ENCODE measurements around the gene TEAD1. TPM values are rescaled to one million over a fixed set of nuclear protein-coding genes. Genes with fewer than 3 reads are reported as not detected.

TEAD1 gene
- total RNA-seq, 4 donors from 2014 or later = 46.4 to 214 (median 61.2) TPM

DNA sequence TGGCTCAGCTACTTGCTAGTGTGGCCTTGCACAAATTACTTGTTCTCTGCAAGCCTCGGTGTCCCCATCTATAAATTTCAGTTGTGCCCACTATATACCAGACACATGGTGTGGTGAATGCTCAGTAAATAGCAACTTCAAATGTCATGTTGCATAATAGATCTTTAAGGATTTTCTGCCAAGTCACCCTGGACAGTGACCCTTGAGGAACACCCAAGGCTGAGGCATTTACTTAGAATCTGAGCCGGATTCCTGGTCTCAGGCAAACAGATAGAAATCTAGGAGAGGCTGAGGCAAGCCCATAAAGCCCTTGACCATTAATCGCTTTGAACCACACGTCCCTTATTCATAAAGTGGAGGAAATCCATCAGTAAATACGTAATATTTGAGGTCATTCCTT lies 9.7 kb downstream of the TEAD1 start:
- Histone ChIP-seq H3K36me3 (no peaks in the 10 kb centered on the region), H3K9me3 (no peaks in the 10 kb centered on the region), H3K27me3 (no peaks in the 10 kb centered on the region), H3K27ac (peak overlapping the region; percentile 65 to 78 (median 75)), H3K4me1 (peaks cover 37 to 86% (median 53%) of the 10 kb centered on the region in 4 donors), H3K4me3 (no peak overlapping the region)
- TF ChIP-seq POLR2A (IDR thresholded peaks at IDR 0.05) = no peak
- TF ChIP-seq EP300 (IDR thresholded peaks at IDR 0.05; ENCODE audit: low read depth) = no peak
- no peak for TF ChIP-seq POLR2AphosphoS5 (IDR thresholded peaks at IDR 0.05)
- TF ChIP-seq, protein P1, sequence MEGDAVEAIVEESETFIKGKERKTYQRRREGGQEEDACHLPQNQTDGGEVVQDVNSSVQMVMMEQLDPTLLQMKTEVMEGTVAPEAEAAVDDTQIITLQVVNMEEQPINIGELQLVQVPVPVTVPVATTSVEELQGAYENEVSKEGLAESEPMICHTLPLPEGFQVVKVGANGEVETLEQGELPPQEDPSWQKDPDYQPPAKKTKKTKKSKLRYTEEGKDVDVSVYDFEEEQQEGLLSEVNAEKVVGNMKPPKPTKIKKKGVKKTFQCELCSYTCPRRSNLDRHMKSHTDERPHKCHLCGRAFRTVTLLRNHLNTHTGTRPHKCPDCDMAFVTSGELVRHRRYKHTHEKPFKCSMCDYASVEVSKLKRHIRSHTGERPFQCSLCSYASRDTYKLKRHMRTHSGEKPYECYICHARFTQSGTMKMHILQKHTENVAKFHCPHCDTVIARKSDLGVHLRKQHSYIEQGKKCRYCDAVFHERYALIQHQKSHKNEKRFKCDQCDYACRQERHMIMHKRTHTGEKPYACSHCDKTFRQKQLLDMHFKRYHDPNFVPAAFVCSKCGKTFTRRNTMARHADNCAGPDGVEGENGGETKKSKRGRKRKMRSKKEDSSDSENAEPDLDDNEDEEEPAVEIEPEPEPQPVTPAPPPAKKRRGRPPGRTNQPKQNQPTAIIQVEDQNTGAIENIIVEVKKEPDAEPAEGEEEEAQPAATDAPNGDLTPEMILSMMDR (IDR thresholded peaks at IDR 0.05) = no peak
- intact Hi-C loops (cut with DNase I; ENCODE audit: low total_unique reads) (no loop called here), in situ Hi-C loops (cut with MboI; ENCODE audit: low pct_ligation_motif_present in 1 of 4, low pct_unique_long_range_greater_than_20kb in 1 of 4, low sequenced_read_pairs in 3 of 4) (loop anchor here in 2 of 4 donors (25.0 kb wide), 1 partner anchor 203 kb away; no protein-coding TSS in a partner anchor)
- WGBS, 2 donors (ENCODE audit: low coverage in 1 of 2) = 38 to 40% methylated on average over 3 to 5 of the region's 5 CpGs
- DNase-seq = no peak

DNA sequence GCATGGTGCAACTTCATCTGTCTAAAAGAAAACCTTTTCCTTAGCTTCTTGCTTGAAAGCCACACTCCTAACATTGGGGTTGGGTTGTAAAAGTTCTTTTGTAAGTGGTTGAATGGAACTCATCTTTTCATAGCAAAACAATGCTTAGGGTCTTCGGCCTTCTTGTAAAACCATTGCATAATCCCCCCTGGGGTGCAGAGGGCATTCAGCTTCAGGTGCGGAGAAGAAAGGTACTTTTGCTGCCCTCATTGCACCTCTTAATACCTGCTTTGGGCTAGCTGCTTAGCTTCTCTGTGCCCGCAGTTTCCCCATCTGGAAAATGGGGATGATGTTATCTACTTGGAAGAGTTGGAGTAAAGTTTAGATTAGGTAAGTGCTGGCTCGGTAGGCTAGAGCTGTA lies 10.1 kb downstream of the TEAD1 start:
- Histone ChIP-seq H3K4me1 (peaks cover 33 to 86% (median 50%) of the 10 kb centered on the region in 4 donors), H3K27me3 (no peaks in the 10 kb centered on the region), H3K27ac (peak overlapping the region; percentile 65 to 78 (median 75)), H3K4me3 (no peak overlapping the region), H3K9me3 (no peaks in the 10 kb centered on the region), H3K36me3 (no peaks in the 10 kb centered on the region)
- WGBS, 2 donors (ENCODE audit: low coverage in 1 of 2) = 66 to 76% methylated on average over 4 of the region's 4 CpGs
- in situ Hi-C loops (cut with MboI; ENCODE audit: low pct_ligation_motif_present in 1 of 4, low pct_unique_long_range_greater_than_20kb in 1 of 4, low sequenced_read_pairs in 3 of 4) = loop anchor here in 2 of 4 donors (25.0 kb wide), 1 partner anchor 203 kb away; no protein-coding TSS in a partner anchor
- intact Hi-C loops (cut with DNase I; ENCODE audit: low total_unique reads) = no loop called here
- no peak for DNase-seq
- no peak for TF ChIP-seq POLR2A (IDR thresholded peaks at IDR 0.05)
- TF ChIP-seq POLR2AphosphoS5 (IDR thresholded peaks at IDR 0.05) = no peak
- TF ChIP-seq EP300 (IDR thresholded peaks at IDR 0.05; ENCODE audit: low read depth) = no peak
- TF ChIP-seq, protein P1 (IDR thresholded peaks at IDR 0.05) = no peak

DNA sequence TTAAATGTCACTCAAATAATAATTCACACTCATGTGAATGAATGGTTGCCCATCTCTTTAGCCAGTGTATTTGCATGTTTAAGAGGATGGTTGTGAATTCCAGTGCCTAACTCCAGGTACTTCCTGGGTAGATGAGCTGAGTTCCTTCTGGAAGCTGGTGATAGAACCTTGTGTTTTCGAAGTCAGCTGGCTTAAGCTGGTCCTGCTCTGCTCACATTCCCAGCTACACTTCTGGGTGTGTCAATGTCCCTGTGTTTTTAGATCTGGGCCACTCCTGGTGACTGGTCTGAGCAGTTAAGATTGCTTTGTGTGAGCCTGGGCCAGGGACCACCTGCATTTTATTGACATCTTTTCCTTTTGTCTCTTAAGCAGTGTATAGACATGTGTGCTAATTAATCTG lies 10.6 kb downstream of the TEAD1 start:
- in situ Hi-C loops (cut with MboI; ENCODE audit: low pct_ligation_motif_present in 1 of 4, low pct_unique_long_range_greater_than_20kb in 1 of 4, low sequenced_read_pairs in 3 of 4) = loop anchor here in 2 of 4 donors (25.0 kb wide), 1 partner anchor 202 kb away; no protein-coding TSS in a partner anchor
- H3K9me3 ChIP-seq = no peaks in the 10 kb centered on the region
- no peaks in the 10 kb centered on the region for H3K36me3 ChIP-seq
- no peaks in the 10 kb centered on the region for H3K27me3 ChIP-seq
- peak; percentile 46 for DNase-seq
- peak overlapping the region; percentile 65 to 78 (median 75) for H3K27ac ChIP-seq
- WGBS, 2 donors (ENCODE audit: low coverage in 1 of 2) = 58% methylated on average over 1 of the region's 1 CpG; no CpG with 5 or more reads in 1 of the 2 donors
- no peak overlapping the region for H3K4me3 ChIP-seq
- peaks cover 35 to 86% (median 47%) of the 10 kb centered on the region in 4 donors for H3K4me1 ChIP-seq
- peak in 1 of 3 donors; percentile 25 for TF ChIP-seq POLR2AphosphoS5 (IDR thresholded peaks at IDR 0.05)
- no peak for TF ChIP-seq EP300 (IDR thresholded peaks at IDR 0.05; ENCODE audit: low read depth)
- intact Hi-C loops (cut with DNase I; ENCODE audit: low total_unique reads) = loop anchor here (5.0 kb wide), 1 partner anchor 202 kb away; no protein-coding TSS in a partner anchor

DNA sequence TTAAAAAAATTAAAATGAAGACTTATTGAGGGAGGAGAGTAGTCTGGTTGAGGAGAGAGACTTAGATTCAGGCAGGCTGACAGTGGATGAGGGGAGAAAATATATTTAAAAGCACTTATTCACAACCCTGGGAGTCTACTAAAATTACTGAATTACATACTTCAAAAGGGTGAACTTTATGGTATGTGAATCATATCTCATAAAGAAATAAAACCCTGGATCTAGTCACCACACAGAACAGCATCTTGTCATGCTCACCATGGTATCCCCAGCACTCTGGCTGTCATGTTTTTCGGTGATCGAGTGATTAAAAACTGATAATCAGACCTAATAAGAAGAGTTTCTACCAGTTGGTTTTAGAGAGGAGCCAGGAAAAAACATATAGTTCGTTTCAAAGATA lies 11.0 kb downstream of the TEAD1 start:
- 40 to 51% methylated on average over 3 of the region's 3 CpGs for WGBS, 2 donors (ENCODE audit: low coverage in 1 of 2)
- intact Hi-C loops (cut with DNase I; ENCODE audit: low total_unique reads) = loop anchor here (5.0 kb wide), 1 partner anchor 202 kb away; no protein-coding TSS in a partner anchor
- peak overlapping the region; percentile 65 to 78 (median 75) for H3K27ac ChIP-seq

More for the DNA sequence above, 11.0 kb downstream of the TEAD1 start:
- H3K27me3 ChIP-seq = no peaks in the 10 kb centered on the region
- H3K36me3 ChIP-seq = no peaks in the 10 kb centered on the region
- TF ChIP-seq POLR2AphosphoS5 (IDR thresholded peaks at IDR 0.05) (no peak), EP300 (IDR thresholded peaks at IDR 0.05; ENCODE audit: low read depth) (no peak), POLR2A (IDR thresholded peaks at IDR 0.05) (no peak)
- TF ChIP-seq, protein P1 (IDR thresholded peaks at IDR 0.05) = no peak
- in situ Hi-C loops (cut with MboI; ENCODE audit: low pct_ligation_motif_present in 1 of 4, low pct_unique_long_range_greater_than_20kb in 1 of 4, low sequenced_read_pairs in 3 of 4) = loop anchor here in 2 of 4 donors (25.0 kb wide), 1 partner anchor 202 kb away; no protein-coding TSS in a partner anchor
- H3K4me3 ChIP-seq = no peak overlapping the region
- DNase-seq = no peak
- H3K9me3 ChIP-seq = no peaks in the 10 kb centered on the region
- peaks cover 35 to 83% (median 44%) of the 10 kb centered on the region in 4 donors for H3K4me1 ChIP-seq
